ENCODE measurements around the gene NBPF12.
"Not testable (repeated sequence)": the region's sequence is repeated elsewhere in the genome, so short reads cannot be mapped to it uniquely, and the experiment has no call there.

Gene NBPF12

GRCh38 chr1:146938242-146938902 is at the start of gene NBPF12:
Gene NBPF12 (plus strand): TSS chr1:146938324. CDS start chr1:146960144, 21,820 bp downstream.
- H3K4me3 ChIP-seq (ENCODE audit: low read depth, low read length) = peak within 1 kb of the TSS; percentile 75
- peak; percentile 100 for DNase-seq
- not testable (repeated sequence) for H3K27me3 ChIP-seq (ENCODE audit: insufficient read depth, low read depth, severe bottlenecking); H3K9me3 ChIP-seq (ENCODE audit: severe bottlenecking); H3K36me3 ChIP-seq
- H3K27ac ChIP-seq = peak within 1 kb of the TSS; percentile 97

GRCh38 chr1:146891355-146891754 is 46.8 kb upstream of the NBPF12 start:
- not testable (repeated sequence) for H3K4me3 ChIP-seq (ENCODE audit: low read depth, low read length); DNase-seq; H3K27me3 ChIP-seq (ENCODE audit: insufficient read depth, low read depth, severe bottlenecking); H3K27ac ChIP-seq; H3K9me3 ChIP-seq (ENCODE audit: severe bottlenecking); H3K36me3 ChIP-seq

GRCh38 chr1:146892331-146892730 is 45.8 kb upstream of the NBPF12 start:
- H3K36me3 ChIP-seq; H3K27ac ChIP-seq; DNase-seq; H3K27me3 ChIP-seq (ENCODE audit: insufficient read depth, low read depth, severe bottlenecking); H3K9me3 ChIP-seq (ENCODE audit: severe bottlenecking); H3K4me3 ChIP-seq (ENCODE audit: low read depth, low read length): not testable (repeated sequence)

DNA sequence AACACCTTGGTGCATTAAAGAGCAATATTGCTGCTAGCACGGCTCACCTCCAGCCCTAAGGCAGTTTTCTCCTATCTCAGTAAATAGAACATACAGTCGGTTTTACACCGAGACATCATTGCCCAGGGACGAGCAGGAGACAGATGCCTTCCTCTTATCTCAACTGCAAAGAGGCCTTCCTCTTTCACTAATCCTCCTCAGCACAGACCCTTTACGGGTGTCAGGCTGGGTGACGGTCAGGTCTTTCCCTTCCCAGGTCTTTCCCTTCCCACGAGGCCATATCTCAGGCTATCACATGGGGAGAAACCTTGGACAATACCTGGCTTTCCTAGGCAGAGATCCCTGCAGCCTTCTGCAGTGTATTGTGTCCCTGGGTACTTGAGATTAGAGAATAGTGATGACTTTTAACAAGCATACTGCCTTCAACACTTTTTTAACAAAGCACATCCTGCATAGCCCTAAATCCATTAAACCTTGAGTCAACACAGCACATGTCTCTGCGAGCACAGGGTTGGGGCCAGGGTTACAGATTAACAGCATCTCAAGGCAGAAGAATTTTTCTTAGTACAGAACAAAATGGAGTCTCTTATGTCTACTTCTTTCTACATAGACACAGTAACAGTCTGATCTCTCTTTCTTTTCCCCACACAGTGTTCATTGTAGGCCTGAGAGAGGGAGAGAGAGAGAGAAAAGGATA is 30.4 kb upstream of the NBPF12 start:
- H3K36me3 ChIP-seq; H3K9me3 ChIP-seq (ENCODE audit: severe bottlenecking); H3K27me3 ChIP-seq (ENCODE audit: insufficient read depth, low read depth, severe bottlenecking); H3K4me3 ChIP-seq (ENCODE audit: low read depth, low read length): not testable (repeated sequence)
- H3K27ac ChIP-seq = peak overlapping the region; percentile 57; the same call in 1 of the 2 replicates
- DNase-seq = peak; percentile 80

DNA sequence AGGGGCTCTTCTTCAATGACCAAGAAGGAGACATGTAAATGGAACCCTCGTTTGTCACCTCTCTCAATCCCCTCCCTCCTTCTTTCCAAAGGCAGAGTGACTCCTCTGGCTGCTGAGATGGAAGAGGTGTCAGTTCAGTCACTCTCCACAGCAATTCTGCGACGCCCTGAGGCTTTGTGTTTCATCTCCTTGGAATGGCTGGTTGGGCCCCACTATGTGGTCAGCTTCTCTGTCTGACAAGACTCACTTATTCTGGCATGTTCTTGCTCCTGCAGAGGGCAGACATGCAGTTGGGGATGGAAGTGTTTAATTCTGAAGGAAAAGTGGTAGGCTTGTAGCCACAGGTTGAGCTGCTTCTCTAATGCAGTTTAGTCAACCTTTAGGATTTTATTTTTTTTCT is 25.1 kb upstream of the NBPF12 start:
- peak; percentile 19 for DNase-seq
- not testable (repeated sequence) for H3K4me3 ChIP-seq (ENCODE audit: low read depth, low read length); H3K27me3 ChIP-seq (ENCODE audit: insufficient read depth, low read depth, severe bottlenecking); H3K36me3 ChIP-seq; H3K9me3 ChIP-seq (ENCODE audit: severe bottlenecking); H3K27ac ChIP-seq

GRCh38 chr1:146920811-146921210 is 17.3 kb upstream of the NBPF12 start:
- not testable (repeated sequence) for H3K36me3 ChIP-seq; H3K4me3 ChIP-seq (ENCODE audit: low read depth, low read length); DNase-seq; H3K27me3 ChIP-seq (ENCODE audit: insufficient read depth, low read depth, severe bottlenecking); H3K9me3 ChIP-seq (ENCODE audit: severe bottlenecking); H3K27ac ChIP-seq

DNA sequence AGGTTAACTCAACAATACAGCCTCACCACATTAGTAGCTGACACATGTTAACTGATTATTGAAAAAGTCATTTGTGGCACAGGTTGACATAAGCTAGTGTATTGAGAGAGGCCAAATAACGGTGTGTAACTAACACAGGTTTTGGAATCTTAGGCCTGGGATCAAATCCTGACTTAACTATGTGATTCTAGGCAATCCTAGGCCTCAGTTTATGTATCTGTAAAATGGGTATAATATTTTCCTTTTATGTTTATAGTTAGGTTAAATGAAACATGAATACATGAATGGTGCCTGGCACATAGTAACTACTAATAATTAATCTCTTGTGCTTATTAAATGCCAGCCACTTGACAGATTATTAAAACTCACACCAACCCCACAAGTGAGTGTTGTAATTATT is 15.5 kb upstream of the NBPF12 start:
- H3K36me3 ChIP-seq; H3K9me3 ChIP-seq (ENCODE audit: severe bottlenecking); DNase-seq; H3K4me3 ChIP-seq (ENCODE audit: low read depth, low read length); H3K27ac ChIP-seq; H3K27me3 ChIP-seq (ENCODE audit: insufficient read depth, low read depth, severe bottlenecking): not testable (repeated sequence)

DNA sequence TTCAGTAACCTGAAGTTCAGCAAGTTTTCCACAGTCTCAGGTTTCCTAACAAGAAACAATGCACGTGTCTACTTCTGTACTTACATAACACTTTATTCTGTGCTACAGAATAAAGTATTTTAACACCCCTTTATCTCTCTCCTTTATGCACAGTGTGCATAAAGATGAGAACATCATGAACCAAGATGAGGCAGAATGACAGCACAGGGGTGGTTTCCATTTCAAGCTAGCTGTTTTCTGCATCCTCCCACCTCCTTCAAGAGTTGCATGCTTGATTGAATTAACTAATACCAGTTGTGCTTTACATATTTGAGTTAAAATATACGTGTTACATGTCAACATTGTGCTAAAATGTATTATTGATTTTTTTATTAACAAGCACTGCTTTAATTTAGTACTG is 14.0 kb upstream of the NBPF12 start:
- H3K4me3 ChIP-seq (ENCODE audit: low read depth, low read length); H3K27ac ChIP-seq; DNase-seq; H3K9me3 ChIP-seq (ENCODE audit: severe bottlenecking); H3K36me3 ChIP-seq; H3K27me3 ChIP-seq (ENCODE audit: insufficient read depth, low read depth, severe bottlenecking): not testable (repeated sequence)

- H3K4me3 ChIP-seq (ENCODE audit: low read depth, low read length) = not testable (repeated sequence)
Observed at GRCh38 chr1:146926413-146926812, 11.7 kb upstream of the NBPF12 start.

GRCh38 chr1:146930225-146930624 is 7.9 kb upstream of the NBPF12 start:
- H3K4me3 ChIP-seq (ENCODE audit: low read depth, low read length); H3K9me3 ChIP-seq (ENCODE audit: severe bottlenecking); DNase-seq; H3K27me3 ChIP-seq (ENCODE audit: insufficient read depth, low read depth, severe bottlenecking); H3K36me3 ChIP-seq; H3K27ac ChIP-seq: not testable (repeated sequence)

More at GRCh38 chr1:146926413-146926812, 11.7 kb upstream of the NBPF12 start:
- not testable (repeated sequence) for DNase-seq; H3K27ac ChIP-seq; H3K27me3 ChIP-seq (ENCODE audit: insufficient read depth, low read depth, severe bottlenecking); H3K36me3 ChIP-seq; H3K9me3 ChIP-seq (ENCODE audit: severe bottlenecking)

DNA sequence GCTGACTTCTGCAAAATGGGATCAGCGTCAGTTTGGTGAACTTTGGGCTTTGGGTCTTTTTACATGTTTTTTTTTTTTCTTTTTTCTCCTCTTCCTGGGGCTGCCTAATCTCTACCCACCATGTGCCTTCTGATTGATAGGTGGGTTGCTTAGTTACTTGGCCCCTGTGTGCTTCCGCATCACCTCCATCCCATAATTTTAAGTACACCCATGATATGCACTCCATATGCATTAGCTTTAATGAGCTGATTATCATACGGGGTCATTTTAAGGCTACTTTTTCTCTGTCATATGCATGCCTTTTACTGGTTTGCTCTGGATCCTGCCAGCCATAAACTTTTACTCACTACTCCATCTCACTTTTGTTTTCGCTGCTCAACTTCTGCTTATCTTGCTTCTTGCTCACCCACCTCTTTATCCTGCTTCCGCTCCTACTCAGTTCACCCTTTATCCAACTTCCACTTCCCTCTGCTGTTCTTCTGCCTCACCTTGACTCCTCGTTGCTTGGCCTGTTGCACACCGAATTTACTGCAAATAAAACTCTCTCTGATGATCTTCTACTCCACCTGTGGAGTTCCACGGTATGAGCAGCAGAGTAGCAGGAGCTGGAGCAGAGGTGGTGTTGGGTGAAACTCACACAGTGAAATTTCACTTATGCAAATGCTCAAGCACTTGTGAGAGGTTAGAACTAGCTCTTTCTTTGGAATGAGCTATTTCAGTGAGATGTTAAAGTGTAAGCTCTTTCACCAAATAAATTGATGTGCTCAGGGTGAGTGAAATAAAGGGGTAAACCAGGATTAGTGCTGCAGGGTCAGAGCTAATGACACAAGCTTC is 3.5 kb upstream of the NBPF12 start:
- H3K36me3 ChIP-seq; H3K9me3 ChIP-seq (ENCODE audit: severe bottlenecking); H3K27ac ChIP-seq; H3K27me3 ChIP-seq (ENCODE audit: insufficient read depth, low read depth, severe bottlenecking); H3K4me3 ChIP-seq (ENCODE audit: low read depth, low read length); DNase-seq: not testable (repeated sequence)

- H3K27ac ChIP-seq; H3K4me3 ChIP-seq (ENCODE audit: low read depth, low read length); DNase-seq; H3K9me3 ChIP-seq (ENCODE audit: severe bottlenecking); H3K36me3 ChIP-seq; H3K27me3 ChIP-seq (ENCODE audit: insufficient read depth, low read depth, severe bottlenecking): not testable (repeated sequence)
Observed at GRCh38 chr1:146937462-146937861, 662 bp upstream of the NBPF12 start.

DNA sequence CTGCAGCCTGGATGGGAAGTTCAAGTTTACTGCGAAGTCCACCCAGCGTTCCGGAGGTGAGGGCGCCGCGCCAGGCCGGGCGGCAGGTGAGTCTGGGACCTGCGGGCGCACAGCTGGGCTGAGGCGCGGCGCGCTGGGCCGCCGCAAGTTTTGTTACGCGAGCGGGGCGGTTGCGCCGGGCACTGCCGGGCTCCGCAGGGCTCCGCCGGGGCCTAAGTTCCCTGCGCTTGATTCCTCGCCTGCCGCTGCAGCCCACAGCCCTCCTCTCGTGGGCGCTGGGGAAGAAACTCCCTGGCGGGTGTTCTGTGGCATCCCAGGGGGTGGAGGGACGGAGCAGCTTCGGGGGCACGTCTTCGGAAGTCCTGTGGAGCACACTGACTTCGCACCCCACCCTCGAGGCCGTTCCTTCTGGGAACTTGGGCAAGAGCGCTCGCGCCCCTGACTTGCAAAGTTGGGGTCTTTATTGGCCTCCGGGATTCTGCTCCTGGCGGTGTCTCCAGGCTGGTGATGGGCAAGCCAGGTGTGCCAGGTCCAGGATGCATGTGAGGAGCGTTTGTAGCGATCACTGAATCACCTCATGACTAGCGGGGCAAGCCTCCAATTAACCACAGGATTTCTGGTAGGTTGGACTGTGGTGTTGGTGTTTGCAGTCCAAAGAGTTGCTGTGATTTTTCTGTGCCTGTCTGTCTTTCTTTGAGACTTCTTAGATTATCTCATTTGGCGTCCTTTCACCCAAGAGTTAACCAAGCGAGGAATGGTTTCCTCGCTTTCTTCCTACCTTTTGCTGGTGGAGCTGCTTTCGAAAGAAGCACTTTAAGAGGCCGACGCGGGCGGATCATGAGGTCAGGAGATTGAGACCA is 1.0 kb downstream of the NBPF12 start:
- Histone ChIP-seq H3K4me3 (ENCODE audit: low read depth, low read length) (peak overlapping the region; percentile 75), H3K27ac (peak overlapping the region; percentile 97)
- peak; percentile 46 for DNase-seq
- H3K36me3 ChIP-seq; H3K9me3 ChIP-seq (ENCODE audit: severe bottlenecking); H3K27me3 ChIP-seq (ENCODE audit: insufficient read depth, low read depth, severe bottlenecking): not testable (repeated sequence)

DNA sequence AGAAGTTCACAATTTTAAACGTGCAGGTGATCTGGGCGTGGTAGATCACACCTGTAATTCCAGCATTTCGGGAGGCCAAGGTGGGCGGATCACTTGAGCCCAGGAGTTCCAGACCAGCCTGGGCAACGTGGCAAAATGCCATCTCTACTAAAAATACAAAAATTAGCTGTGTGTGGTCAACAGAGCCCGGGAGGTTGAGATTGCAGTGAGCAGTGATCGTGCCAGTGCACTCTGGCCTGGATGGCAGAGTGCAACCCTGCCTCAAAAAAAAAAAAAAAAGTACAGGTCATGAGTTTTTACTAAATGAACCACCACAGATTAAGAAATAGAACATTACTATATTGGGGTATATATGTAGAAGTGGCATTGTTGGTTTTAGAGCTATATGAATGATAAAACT is 2.2 kb downstream of the NBPF12 start:
- H3K27me3 ChIP-seq (ENCODE audit: insufficient read depth, low read depth, severe bottlenecking); H3K9me3 ChIP-seq (ENCODE audit: severe bottlenecking); H3K4me3 ChIP-seq (ENCODE audit: low read depth, low read length); H3K27ac ChIP-seq; H3K36me3 ChIP-seq; DNase-seq: not testable (repeated sequence)
